DMS53 treated with DMSO at 0.1 percent for 48 hours (cell line): ENCODE results near the gene SHROOM4.

Experiments used
- DNase-seq: peaks from one replicate; lab custom pipeline; 2025; ENCODE audit not compliant: unreplicated experiment; lab: John Stamatoyannopoulos, UW

The SHROOM4 gene

DNA sequence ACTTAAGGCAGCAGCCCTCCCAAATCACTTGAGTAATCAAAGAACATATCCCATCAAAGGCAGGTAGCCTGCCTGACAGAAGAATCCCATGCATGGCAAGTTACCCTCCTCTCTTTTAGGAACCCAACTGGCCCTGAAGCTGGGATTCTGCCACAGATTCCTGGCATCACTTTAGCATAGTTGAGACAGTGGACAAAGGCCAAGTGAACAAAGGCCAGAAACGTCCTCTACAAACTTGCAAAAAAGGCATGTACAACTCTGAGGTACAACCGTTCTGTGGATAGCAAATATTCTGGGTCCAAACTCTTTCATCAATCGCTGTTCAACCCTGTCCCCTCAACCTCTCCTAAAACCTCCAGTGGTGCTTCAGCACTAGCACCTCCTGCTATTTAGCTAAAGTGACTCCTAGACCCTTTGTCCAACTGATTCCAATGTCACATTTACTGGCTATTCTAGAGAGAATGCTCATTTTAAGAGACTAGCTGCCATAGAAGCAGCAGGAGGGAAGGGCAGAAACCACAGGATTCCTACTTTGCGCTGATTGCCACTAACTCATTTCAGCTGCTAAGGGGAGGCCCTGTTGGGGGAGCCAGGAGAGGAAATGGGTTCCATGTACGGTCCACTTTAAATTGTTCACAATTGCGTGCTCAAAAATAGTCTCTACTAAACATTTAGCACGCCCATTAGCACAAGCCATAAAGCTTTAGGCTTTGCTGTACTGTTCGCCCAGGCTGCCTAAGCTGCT lies 105.9 kb downstream of the SHROOM4 start:
- DNase-seq, result no peak

DNA sequence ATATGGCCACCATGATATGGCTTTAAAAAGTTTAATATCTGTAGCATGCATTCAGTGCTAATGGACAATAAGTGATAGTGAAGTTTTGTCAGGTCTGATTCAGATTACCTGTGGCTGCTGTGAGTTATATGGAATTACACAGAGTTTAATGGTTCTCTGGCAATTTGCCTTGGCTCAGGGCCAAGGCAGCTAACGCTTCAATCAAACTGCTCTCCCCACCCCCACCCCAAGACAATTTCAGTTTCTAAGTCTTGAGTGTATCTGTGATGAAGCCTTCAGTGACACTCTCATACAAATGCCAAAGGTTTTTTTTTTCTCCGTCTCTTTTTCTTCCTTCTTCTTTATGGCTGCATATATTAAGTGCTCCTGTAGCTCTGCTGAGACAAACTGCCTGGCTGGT lies 106.6 kb downstream of the SHROOM4 start:
- DNase-seq, result no peak

DNA sequence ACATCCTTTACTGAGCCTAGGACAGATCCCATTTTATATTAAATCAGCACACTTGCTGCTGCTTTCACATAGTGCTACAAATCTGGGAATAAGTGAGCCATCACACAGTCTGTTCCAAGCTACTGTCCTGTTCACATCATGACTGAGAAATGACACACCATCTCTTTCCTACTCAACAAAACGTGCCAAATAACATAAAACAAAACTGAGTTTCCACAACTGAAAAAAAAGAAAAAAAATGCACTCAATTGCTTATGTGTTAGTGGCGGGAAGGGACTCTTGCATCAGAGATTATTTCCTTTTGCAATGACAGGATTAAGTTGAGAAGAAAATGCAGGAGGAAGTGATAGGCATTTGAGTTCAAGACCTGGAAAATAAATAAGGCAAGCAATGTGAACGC lies 109.0 kb downstream of the SHROOM4 start:
- no peak for DNase-seq

DNA sequence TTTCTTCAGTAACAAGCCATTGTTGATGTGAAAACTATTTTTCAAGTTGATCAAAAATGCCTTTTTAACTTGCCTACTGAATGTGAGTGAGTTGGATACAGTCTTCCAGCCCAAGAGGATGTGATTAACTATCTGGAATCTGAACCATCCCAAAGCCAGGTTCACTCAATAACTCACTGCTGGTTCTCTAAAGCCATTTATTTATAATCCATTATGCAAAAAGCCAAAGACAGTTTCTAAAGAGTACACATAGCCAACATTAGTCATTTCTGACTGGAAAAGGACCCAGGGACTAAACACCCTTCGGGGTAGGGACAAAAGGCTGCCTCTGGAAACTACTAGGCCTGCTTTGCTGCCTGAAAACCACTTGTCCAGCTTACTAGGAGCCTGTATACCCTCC lies 109.6 kb downstream of the SHROOM4 start:
- DNase-seq, result no peak

DNA sequence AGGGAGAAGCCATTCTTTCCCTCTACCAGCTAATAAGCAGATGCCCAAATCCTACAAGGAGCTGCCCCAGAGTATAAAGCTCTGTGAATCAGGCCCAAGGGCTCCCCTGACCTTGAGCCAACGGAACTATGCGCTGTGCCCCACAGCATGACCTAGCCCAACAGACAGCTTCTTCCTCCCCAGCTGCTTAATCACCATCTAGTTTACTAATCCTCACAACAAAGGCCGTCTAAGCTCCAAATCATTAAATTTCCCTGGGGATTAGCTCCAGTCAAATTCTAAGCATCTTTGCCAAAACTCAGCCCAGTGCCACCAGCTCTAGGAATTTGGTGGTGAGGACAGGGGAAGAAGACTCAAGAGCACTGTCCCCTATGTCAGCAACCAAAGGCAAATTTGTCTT lies 113.1 kb downstream of the SHROOM4 start:
- no peak for DNase-seq

DNA sequence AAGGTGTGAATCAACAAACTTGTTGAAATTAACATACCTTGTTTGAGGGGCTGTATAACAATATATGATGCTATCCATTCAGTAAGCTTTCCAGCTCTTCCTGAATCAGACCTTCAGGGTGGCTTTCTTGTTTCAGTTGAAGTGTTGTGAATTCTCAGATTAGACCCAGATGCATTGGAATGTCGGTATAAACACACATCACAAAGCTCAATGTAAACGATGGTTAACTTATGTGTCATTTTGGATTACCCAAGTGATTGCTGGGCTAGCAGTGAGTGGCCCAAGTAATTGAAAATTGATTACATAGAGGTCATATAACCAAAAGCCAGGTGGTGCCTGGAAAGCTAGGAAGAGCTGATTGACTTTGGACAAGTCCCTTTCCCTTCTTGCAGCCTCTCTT lies 115.0 kb downstream of the SHROOM4 start:
- no peak for DNase-seq

DNA sequence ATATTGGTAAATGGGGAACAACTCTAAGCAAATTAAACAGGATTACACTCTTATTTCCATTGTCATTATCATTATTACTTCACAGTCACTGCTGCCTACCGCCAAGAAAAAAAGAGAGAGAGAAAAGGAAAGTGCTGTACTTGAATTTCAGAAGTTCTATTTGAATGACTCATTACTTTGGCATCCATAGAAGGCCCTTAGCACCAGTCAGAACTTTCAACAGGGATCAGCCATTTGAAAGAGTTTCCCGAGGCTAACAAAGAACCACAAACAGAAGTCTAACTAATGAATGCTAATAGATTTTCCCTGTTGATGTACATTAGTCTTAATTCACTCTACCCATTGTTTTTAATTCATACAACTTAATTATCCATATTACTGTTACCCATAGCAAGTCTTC lies 116.3 kb downstream of the SHROOM4 start:
- DNase-seq, result no peak

DNA sequence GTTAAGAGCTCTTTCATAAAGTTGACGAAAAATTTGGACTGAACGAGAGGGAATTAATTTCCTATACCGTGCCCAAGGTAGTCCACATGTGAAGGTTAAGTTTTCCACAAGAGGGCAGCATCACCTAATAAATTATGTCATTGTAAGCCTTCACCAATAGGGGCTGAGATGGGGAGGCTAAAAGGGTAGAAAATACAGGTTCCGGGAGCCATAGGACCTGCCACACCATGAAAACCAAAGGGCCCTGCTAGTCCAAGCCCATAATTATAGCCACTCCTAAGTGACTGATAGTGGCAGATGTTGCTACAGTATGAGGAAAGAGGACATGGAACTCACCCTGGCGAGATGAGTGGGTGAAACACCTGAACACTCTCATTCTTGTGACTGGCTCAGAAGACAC lies 122.2 kb downstream of the SHROOM4 start:
- DNase-seq, result peak; percentile 47

DNA sequence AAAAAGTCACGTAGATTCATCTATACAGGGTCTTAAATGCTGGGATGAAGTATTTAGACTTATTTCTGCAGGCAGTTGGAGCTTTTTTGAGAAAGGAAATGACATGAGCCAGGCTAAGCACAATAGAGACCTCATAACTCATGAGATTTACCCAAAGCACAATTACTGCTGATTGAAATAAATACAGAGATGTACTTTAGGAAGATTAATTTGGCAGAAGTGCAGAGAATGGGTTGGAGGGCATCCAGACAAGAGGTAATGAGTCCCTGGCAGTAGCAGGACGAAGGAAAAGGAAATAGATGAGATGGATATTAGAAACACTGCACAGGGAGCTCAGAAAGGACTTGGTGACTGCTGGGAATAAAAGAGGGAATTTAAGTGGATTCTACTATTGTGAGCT lies 129.1 kb downstream of the SHROOM4 start:
- no peak for DNase-seq

DNA sequence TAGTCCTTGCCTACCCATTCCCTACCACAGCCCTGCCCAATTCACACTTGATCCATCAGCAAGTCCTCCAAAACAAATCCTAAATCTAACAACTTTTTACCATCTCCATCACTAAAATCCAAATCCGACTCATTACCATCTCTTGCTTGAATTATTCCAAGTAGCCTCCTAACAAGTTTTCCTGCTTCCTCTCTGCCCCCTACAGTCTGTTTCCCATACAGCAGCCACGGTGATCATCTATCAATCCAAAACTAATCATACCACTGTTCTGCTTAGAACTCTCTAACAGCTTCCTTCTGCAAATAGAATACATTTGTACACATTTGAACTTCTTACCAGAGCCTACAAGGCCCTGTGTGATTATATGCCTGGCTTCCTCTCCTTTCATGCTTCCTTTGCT lies 133.0 kb downstream of the SHROOM4 start:
- no peak for DNase-seq

DNA sequence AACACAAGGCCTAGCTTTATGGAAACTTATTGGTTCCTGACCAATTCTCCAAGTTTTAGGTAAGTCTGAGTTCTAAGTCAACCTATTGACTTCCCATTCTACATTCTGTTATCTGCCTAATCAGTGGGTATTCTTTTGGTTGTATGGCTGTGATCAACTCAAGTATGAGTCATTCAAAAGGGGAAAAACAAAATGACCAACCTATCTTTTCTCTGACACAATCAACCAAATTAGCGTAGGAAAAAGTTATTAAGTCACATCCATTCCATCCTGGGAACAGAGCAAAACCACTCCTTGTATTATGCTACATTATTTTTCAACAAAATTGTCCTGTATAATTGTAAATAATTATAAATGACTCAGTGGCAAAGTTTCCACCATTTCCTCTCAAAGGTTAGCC lies 136.2 kb downstream of the SHROOM4 start:
- no peak for DNase-seq

DNA sequence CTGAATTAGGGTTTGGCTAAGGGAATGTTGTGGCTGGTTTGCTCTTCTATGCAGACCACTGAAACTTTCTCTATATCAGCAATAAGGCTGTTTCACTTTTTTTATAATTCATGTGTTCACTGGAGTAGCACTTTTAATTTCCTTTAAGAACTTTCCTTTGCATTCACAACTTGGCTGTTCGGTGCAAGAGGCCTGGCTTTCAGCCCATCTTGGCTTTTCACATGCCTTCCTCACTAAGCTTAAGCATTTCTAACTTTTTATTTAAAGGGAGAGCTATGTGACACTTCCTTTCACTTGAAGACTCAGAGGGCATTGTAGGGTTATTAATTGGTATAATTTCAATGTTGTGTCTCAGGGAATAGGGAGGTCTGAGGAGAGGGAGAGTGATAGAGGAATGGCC lies 142.3 kb downstream of the SHROOM4 start:
- DNase-seq, result no peak

DNA sequence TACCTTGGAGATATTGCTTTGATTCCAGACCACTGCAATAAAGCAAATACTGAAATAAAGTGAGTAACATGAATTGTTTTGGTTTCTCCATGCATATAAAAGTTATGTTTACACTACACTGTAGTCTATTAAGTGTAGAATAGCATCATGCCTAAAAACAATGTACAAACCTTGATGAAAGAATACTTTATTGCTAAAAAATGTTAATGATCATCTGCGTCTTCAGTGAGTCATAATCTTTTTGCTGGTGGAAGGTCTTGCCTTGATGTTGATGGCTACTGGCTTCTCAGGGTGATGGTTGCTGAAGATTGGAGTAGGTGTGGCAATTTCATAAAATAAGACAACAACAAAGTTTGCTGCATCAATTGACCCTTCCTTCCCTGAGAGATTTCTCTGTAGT lies 145.1 kb downstream of the SHROOM4 start:
- no peak for DNase-seq

DNA sequence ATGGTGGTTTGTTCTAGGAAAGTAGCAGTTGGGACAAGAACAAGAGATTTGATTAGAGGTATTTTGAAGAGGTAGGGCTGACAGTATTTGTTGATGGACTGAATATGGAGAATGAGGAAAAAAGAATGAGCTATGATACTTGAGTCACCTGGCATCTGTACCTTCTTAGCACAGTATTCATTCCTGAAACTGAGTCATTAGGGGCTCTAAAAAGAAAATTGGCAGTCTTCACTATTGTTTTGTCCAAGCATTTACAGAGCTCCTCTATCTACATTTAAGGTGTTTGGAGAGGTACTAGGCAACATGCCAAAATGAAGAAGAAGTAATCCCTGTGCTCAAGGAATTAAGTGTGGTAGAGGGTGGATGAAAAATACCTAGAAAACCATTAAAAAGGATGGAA lies 165.8 kb downstream of the SHROOM4 start:
- no peak for DNase-seq

DNA sequence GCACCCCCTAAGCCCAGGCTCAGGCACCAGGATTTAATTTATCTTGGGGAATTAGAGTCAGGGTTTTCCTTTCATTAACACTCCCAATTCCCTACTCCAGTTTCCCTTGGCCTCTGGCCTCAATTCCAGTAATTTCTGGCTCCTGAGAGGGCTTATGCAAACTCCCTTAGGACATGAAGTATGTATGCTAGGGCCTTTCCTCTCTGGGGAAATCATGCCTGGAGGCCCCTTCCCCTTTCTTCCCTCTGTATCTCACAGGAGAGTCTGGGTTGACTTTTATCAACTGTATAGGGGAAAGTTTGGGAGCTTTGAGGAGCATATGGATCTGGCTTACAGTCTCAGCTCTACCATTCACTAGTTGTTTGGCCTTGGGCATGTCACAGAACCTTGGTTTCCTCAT lies 169.5 kb downstream of the SHROOM4 start:
- DNase-seq, result no peak

DNA sequence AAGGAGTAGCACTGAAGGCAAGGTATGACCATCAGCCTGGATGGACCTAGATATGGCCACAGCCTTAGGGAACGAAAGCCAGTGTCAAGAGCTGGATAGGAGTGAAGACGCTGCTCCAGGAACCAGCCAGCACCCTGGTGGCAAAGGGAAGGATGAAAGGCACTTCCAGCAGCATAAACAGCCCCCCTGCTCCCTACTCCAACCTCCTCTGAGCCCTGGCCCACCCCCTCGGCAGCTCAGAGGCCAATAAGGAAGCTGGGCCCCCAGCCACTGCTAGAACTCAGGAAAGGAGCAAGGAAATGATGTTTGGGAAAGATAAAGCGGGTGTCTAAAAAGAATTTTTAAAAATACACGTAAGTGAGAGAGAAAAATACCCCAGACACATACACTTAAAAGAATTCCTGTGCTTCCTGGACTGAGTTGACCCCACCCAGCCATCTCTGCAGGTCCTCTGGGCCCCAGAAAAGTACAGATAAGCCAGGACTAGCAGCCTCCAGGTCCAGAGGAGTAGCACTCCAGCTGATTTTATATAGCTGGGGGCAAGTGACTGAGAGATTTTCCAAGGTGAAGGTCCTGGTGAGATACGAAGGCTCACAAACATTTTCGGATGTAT lies 170.4 kb downstream of the SHROOM4 start:
- no peak for DNase-seq

DNA sequence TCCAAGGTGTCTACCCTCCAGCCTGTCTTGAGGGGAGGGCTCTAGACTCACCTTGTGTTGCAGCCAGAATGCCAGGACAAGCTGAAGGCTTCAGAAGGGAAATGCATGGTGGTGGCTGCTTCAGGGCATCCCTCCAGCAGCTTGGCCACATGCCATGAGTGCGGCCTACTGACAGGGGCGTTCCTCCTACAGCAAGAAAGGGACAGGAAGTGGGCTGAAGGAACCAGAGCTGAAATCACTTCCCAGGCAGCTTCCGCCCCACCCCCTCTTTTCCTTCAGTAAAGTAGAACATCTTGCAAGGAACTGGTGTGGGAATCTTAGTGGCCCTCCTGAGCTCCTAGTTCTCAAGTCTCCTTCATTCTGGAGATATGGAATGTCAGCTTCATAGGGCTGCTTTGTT lies 175.9 kb downstream of the SHROOM4 start:
- DNase-seq, result no peak

DNA sequence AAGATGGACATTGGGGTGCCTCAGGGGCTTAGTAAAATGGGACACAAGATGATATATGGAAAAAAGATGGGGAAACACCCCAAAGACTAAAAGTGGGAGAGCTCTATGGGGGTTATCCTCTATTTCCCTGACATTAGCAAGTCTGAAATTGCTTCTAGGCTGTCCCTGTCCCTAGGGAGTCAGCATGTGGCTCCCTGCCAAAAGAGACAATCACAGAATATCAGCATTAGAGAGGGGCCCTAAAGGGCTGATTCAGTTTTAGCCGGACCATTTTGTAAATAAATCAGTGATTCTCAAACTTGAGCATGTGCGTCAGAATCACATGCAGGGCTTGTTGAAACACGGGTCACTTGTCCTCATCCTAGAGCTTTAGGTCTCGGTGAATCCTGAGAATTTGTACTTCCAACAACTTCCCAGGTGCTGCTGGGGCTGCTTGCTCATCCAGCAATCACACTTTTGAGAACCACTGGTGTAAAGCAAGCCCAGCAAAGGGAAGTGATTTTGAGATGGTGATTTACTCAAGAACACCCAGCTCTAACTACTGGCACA lies 178.1 kb downstream of the SHROOM4 start:
- DNase-seq, result no peak

DNA sequence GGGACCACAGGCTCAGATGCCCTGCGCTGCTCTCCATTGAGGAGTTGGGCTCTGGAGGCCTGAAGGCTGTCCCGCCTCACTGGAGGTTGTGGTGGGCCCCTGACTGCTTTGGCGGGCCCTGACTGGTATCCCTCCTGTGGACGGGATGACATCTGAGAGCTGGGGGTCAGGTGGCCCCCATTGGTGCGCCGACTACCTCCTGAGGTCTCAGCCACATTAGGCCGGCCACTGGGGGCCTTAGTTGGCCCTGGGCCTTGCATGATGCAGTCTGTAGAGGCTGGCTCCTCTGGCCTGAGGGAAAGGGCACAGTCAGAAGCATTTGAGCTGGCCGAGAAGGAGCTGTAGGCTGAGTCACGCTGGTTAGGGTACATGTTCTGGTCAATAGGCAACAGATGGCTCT lies 178.8 kb downstream of the SHROOM4 start:
- DNase-seq, result no peak

DNA sequence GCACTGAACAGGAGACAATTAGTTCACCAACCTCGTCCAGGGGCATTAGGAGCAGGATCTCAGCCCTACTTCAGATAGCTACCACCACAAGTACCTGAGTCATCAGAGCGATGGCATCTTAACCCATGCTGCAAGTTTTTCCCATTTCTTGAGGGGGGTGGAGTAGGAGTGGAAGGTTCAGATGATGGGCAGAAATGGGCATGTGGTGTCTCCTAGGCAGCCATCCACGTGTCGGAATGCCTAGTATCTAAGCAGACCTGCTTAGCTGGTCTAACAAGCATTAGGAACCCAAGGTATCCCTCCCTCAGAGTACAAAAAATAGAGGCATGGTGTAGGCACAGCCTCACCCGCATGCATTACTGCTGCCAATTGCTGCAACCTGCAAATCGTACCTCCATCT lies 184.2 kb downstream of the SHROOM4 start:
- no peak for DNase-seq

DNA sequence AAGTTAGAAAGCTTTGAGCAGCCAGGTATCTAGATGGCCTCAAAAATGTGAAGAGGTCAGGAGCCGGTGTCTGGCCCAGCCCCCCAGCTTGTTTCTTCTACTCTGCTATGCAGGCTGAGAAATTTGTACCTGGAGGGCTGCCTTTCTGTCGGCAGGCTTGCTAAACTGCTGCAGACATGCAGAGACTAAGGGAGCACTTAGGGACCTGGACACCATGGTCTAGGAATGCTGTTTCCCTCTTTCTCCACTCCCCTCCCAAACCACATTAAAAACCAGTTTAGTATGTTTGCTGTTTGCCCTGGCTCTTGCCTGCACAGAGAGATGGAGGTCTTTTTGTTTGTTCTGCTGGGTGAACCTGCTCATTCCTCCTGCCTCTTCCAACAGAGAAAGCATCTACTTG lies 186.3 kb downstream of the SHROOM4 start:
- no peak for DNase-seq

DNA sequence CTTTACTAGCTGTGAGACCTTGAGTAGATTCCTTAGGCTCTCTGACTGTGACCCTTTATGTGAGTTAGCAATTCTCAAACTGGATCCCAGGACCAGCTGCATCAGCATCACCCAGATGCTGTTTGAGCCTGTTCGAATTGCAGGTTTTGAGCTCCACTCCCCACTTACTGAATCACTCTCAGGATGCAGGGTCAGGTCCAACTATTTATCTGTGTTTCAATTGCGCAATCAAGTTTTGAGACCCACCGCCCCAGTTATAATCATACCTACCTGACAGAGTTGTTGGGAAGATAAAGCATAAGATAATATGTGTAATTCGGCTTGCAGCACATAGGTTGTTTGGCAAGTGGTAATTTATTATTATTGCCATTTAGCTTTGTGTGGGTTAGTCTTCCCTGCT lies 187.6 kb downstream of the SHROOM4 start:
- DNase-seq, result no peak

DNA sequence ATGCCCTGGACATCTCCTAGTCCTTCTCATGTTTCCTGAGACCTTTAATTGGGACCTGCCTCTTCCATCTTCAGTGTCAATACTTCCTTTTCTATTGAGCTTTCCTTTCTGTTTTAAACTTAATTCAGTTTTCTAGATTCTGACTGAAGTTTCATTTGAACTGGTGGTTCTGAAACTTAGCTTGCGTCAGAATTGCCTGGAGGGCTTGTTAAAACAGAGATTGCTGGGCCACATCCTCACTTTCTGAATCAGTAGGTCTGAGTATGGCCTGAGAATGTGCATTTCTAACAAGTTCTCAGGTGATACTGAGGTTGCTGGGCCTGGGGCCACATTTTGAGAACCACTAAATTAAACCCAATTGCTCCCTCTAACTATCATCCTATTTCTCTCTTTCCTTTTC lies 191.2 kb downstream of the SHROOM4 start:
- no peak for DNase-seq
